HCT116 (cell line): ENCODE results near the gene PTTG2. TPM values are rescaled to one million over a fixed set of nuclear protein-coding genes. Genes with fewer than 3 reads are reported as not detected.

Experiments used
- ATAC-seq: fragments of 200-7000 bp; cut with Tn5 transposase; 2 replicates; pipeline ENCODE4 v1.9.1; 2020; ENCODE audit warnings: mild to moderate bottlenecking, moderate library complexity
- BruUV-seq: library from RNA; stranded (reverse); fragments of 400-500 nt; replicated peaks from 2 replicates; lab custom pipeline; 2021; lab: Mats Ljungman, UMichigan
- CTCF ChIA-PET: fragments of 300-600 bp; sonication (Branson Sonifier 250); formaldehyde crosslinking; loops from one replicate; lab custom pipeline; 2021; ENCODE audit warnings: antibody characterized with exemption; lab: Charles Lee
- POLR2A ChIA-PET: fragments of 300-600, 350-600 bp; sonication (Branson Sonifier 250); formaldehyde crosslinking; loops from one replicate; lab custom pipeline; 2021; ENCODE audit warnings: antibody characterized with exemption; lab: Charles Lee
- RAD21 ChIA-PET, 2 experiments: fragments of 300-600 bp; sonication (Branson Sonifier 250); formaldehyde crosslinking; loops; one replicate each; lab custom pipeline; 2023; ENCODE audit warnings: low total read pairs in 2 of 2; ENCODE audit not compliant: uncharacterized antibody in 2 of 2, unreplicated experiment in 2 of 2, low non-redundant PET in 1 of 2; lab: Charles Lee
- DNase-seq: peaks from one replicate; pipeline ENCODE4 v3.0.0-alpha.2; 2010; ENCODE audit warnings: low read depth, low spot score
- H2AFZ ChIP-seq: fragments of 200-600 bp; shearing (Covaris generic), sonication (generic); 2 replicates; pipeline ENCODE4 v1.6.1; 2017; ENCODE audit warnings: low read depth, mixed run types, mixed read lengths, antibody characterized with exemption, low read length; ENCODE audit not compliant: poor library complexity, severe bottlenecking
- H3K27ac ChIP-seq: 2 replicates; pipeline ENCODE4 v1.5.1; 2012; ENCODE audit warnings: low read depth, low read length
- H3K27me3 ChIP-seq: fragments of 200-600 bp; sonication (generic); 2 replicates; pipeline ENCODE4 v1.6.1; 2016; ENCODE audit warnings: mixed run types, low read length, mixed read lengths; ENCODE audit not compliant: insufficient read depth
- H3K36me3 ChIP-seq, 2 experiments: fragments of 200-500 bp in 1 of 2; fragments of 200-600 bp in 1 of 2; sonication (Bioruptor generic) in 1 of 2; sonication (generic) in 1 of 2; 2 replicates each; pipeline versions ENCODE4 v1.5.1 to v1.6.1; 2014 to 2016; ENCODE audit warnings: low read length in 2 of 2, inconsistent platforms in 1 of 2, mixed read lengths in 1 of 2, mixed run types in 1 of 2; ENCODE audit not compliant: insufficient read depth in 2 of 2, control insufficient read depth in 1 of 2
- H3K4me1 ChIP-seq, 2 experiments: fragments of 200-600 bp in 1 of 2; sonication (generic) in 1 of 2; 2 replicates each; pipeline versions ENCODE4 v1.5.1 to v1.6.1; 2012 to 2017; ENCODE audit warnings: low read length in 2 of 2, inconsistent platforms in 1 of 2, mild to moderate bottlenecking in 1 of 2, mixed read lengths in 1 of 2, mixed run types in 1 of 2, moderate library complexity in 1 of 2; ENCODE audit not compliant: insufficient read depth in 2 of 2, control insufficient read depth in 1 of 2
- H3K4me2 ChIP-seq: fragments of 200-600 bp; sonication (generic); 2 replicates; pipeline ENCODE4 v1.6.1; 2017; ENCODE audit warnings: mixed run types, low read length, mixed read lengths
- H3K4me3 ChIP-seq, 2 experiments: fragments of 200-600 bp in 1 of 2; sonication (generic) in 1 of 2; replicated peaks in 1 of 2; 2 replicates each; pipeline ENCODE4 v1.5.1; 2011 to 2016; ENCODE audit warnings: low read length in 2 of 2, control low read depth in 1 of 2, low read depth in 1 of 2, mild to moderate bottlenecking in 1 of 2, mixed read lengths in 1 of 2, mixed run types in 1 of 2
- H3K79me2 ChIP-seq: fragments of 200-600 bp; sonication (generic); 2 replicates; pipeline ENCODE4 v1.6.1; 2017; ENCODE audit warnings: mild to moderate bottlenecking, mixed run types, low read length, moderate library complexity, mixed read lengths; ENCODE audit not compliant: insufficient read depth
- H3K9ac ChIP-seq: fragments of 200-600 bp; sonication (generic); 2 replicates; pipeline ENCODE4 v1.6.1; 2016; ENCODE audit warnings: low read length, mixed read lengths
- H3K9me2 ChIP-seq: fragments of 200-600 bp; sonication (generic), shearing (Covaris generic); 2 replicates; pipeline ENCODE4 v1.6.1; 2017; ENCODE audit warnings: mixed run types, mild to moderate bottlenecking, moderate library complexity; ENCODE audit not compliant: insufficient read depth
- H3K9me3 ChIP-seq, 2 experiments: fragments of 200-500 bp in 1 of 2; fragments of 200-600 bp in 1 of 2; sonication (Bioruptor generic) in 1 of 2; sonication (generic) in 1 of 2; 2 replicates each; pipeline ENCODE4 v1.6.1; 2014 to 2017; ENCODE audit warnings: low read length in 2 of 2, mixed read lengths in 2 of 2, inconsistent platforms in 1 of 2, low read depth in 1 of 2, mild to moderate bottlenecking in 1 of 2, mixed run types in 1 of 2, moderate library complexity in 1 of 2; ENCODE audit not compliant: control insufficient read depth in 1 of 2, insufficient read depth in 1 of 2
- H4K20me1 ChIP-seq: fragments of 200-600 bp; sonication (generic), shearing (Covaris generic); 2 replicates; pipeline ENCODE4 v1.6.1; 2017; ENCODE audit warnings: mixed run types, mild to moderate bottlenecking, moderate library complexity; ENCODE audit not compliant: insufficient read depth
- CBX3 ChIP-seq: IDR thresholded peaks from 2 replicates; pipeline ENCODE4 v1.6.1; 2012; ENCODE audit warnings: low read depth
- CEBPB ChIP-seq: IDR thresholded peaks from 2 replicates; pipeline ENCODE4 v1.6.1; 2012; ENCODE audit warnings: low read depth
- EGR1 ChIP-seq: IDR thresholded peaks from 2 replicates; pipeline ENCODE4 v1.6.1; 2012; ENCODE audit warnings: low read depth
- ELF1 ChIP-seq: IDR thresholded peaks from 2 replicates; pipeline ENCODE4 v1.6.1; 2012; ENCODE audit warnings: low read depth, borderline replicate concordance
- EZH2phosphoT487 ChIP-seq: fragments of 200-600 bp; IDR thresholded peaks from 2 replicates; pipeline ENCODE4 v1.6.1; 2018; ENCODE audit warnings: antibody characterized with exemption, borderline replicate concordance
- FOSL1 ChIP-seq: IDR thresholded peaks from 2 replicates; pipeline ENCODE4 v1.6.1; 2012; ENCODE audit warnings: low read depth
- JUND ChIP-seq: IDR thresholded peaks from 2 replicates; pipeline ENCODE4 v1.6.1; 2012
- POLR2A ChIP-seq: IDR thresholded peaks from 2 replicates; pipeline ENCODE4 v1.7.0; 2011; ENCODE audit warnings: borderline replicate concordance; ENCODE audit not compliant: insufficient read depth, insufficient read length; ENCODE audit errors: extremely low read depth
- POLR2AphosphoS5 ChIP-seq: IDR thresholded peaks from 2 replicates; pipeline ENCODE4 v1.6.1; 2011; ENCODE audit warnings: mild to moderate bottlenecking, low read depth, low read length, moderate library complexity
- RAD21 ChIP-seq: IDR thresholded peaks from 2 replicates; pipeline ENCODE4 v1.6.1; 2012; ENCODE audit warnings: low read depth, mild to moderate bottlenecking
- SIN3A ChIP-seq: IDR thresholded peaks from 2 replicates; pipeline ENCODE4 v1.6.1; 2012; ENCODE audit warnings: low read depth
- SP1 ChIP-seq: IDR thresholded peaks from 2 replicates; pipeline ENCODE4 v1.6.1; 2012; ENCODE audit warnings: low read depth
- SRF ChIP-seq: IDR thresholded peaks from 2 replicates; pipeline ENCODE4 v1.6.1; 2012; ENCODE audit warnings: low read depth
- YY1 ChIP-seq: IDR thresholded peaks from 2 replicates; pipeline ENCODE4 v1.6.1; 2011; ENCODE audit warnings: low read length, low read depth, moderate library complexity, mild to moderate bottlenecking; ENCODE audit not compliant: insufficient replicate concordance; ENCODE audit errors: extremely low read depth
- ZFX ChIP-seq: fragments of 450-650 bp; IDR thresholded peaks from 2 replicates; pipeline ENCODE4 v1.6.1; 2017
- ZNF274 ChIP-seq: fragments of 200-500 bp; sonication (Bioruptor generic); IDR thresholded peaks from 2 replicates; pipeline ENCODE4 v1.6.1; 2014; ENCODE audit warnings: mild to moderate bottlenecking, low read depth, low read length, inconsistent platforms
- intact Hi-C: fragments of 100-400 bp; cut with micrococcal nuclease; formaldehyde crosslinking; loops from 2 replicates; pipeline ENCODE4 v1.10.0; 2022
- total RNA-seq: library from RNA; stranded (reverse); gene quantifications from one replicate; pipeline ENCODE4 v1.2.1, GENCODE V29; 2021; ENCODE audit not compliant: unreplicated experiment
- TF ChIP-seq, protein P1 (sequence below), 3 experiments: fragments of 200-600 bp in 1 of 3; sonication (generic) in 1 of 3; IDR thresholded peaks in 2 of 3; conservative IDR thresholded peaks in 1 of 3; 2 replicates each; pipeline ENCODE4 v1.5.1; 2012 to 2017; ENCODE audit warnings: low read depth in 2 of 3, low read length in 2 of 3, antibody characterized with exemption in 1 of 3, borderline replicate concordance in 1 of 3, control low read depth in 1 of 3, mild to moderate bottlenecking in 1 of 3, mixed read lengths in 1 of 3, mixed run types in 1 of 3, moderate library complexity in 1 of 3; ENCODE audit not compliant: insufficient read depth in 1 of 3
- TF ChIP-seq, protein P2 (sequence below): IDR thresholded peaks from 2 replicates; pipeline ENCODE4 v1.6.1; 2012
- TF ChIP-seq, protein P3 (sequence below): IDR thresholded peaks from 2 replicates; pipeline ENCODE4 v1.6.1; 2012; ENCODE audit warnings: low read depth
- TF ChIP-seq, protein P4 (sequence below): IDR thresholded peaks from 2 replicates; pipeline ENCODE4 v1.6.1; 2011; ENCODE audit warnings: mild to moderate bottlenecking, low read length, moderate library complexity; ENCODE audit not compliant: insufficient replicate concordance; ENCODE audit errors: extremely low read depth

PTTG2 gene
- total RNA-seq, 1 experiment from 2014 or later = not detected

DNA sequence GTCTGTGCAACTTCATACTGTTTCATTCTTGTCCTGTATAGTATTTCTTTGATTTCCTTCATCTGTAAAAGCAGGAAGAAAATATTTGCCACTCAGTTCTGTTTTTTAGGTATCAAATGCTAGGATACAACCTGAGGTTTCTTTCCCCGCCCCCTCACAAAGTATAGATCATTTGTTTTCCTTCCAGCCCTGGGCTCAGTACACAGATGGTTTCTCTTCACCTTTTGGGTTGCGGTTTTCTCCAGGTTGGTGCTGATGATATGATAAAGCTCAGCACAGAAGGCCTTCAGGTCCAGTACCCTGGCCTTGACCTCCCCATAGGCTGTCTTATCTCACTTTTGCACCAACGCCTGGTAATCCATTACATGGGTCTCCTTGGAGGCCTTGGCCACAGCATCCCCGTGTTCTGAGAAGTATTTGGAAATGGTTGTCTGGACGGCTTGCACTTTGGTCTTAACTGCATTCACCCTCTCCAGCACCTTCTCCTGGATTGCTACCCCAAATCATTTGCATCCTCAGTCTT lies 35.2 kb downstream of the PTTG2 start:
- no TSS peak for BruUV-seq
- Histone ChIP-seq H3K4me3 (no peak overlapping the region), H3K9ac (no peak overlapping the region), H4K20me1 (no peaks in the 10 kb centered on the region), H3K9me2 (no peaks in the 10 kb centered on the region), H2AFZ (no peak overlapping the region), H3K4me1 (no peaks in the 10 kb centered on the region), H3K27ac (no peak overlapping the region), H3K36me3 (no peaks in the 10 kb centered on the region), H3K27me3 (no peaks in the 10 kb centered on the region), H3K9me3 (no peaks in the 10 kb centered on the region), H3K4me2 (no peak overlapping the region), H3K79me2 (peaks cover 19% of the 10 kb centered on the region; the same call in 1 of the 2 replicates)
- POLR2A ChIA-PET = no interaction called here
- DNase-seq (no peak), ATAC-seq (no peak)
- TF ChIP-seq, protein P1, sequence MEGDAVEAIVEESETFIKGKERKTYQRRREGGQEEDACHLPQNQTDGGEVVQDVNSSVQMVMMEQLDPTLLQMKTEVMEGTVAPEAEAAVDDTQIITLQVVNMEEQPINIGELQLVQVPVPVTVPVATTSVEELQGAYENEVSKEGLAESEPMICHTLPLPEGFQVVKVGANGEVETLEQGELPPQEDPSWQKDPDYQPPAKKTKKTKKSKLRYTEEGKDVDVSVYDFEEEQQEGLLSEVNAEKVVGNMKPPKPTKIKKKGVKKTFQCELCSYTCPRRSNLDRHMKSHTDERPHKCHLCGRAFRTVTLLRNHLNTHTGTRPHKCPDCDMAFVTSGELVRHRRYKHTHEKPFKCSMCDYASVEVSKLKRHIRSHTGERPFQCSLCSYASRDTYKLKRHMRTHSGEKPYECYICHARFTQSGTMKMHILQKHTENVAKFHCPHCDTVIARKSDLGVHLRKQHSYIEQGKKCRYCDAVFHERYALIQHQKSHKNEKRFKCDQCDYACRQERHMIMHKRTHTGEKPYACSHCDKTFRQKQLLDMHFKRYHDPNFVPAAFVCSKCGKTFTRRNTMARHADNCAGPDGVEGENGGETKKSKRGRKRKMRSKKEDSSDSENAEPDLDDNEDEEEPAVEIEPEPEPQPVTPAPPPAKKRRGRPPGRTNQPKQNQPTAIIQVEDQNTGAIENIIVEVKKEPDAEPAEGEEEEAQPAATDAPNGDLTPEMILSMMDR (IDR thresholded peaks at IDR 0.05 in 2 of 3, conservative IDR thresholded peaks at IDR 0.05 in 1 of 3; ENCODE audit: borderline replicate concordance in 1 of 3, insufficient read depth in 1 of 3, low read depth in 2 of 3, low read length in 2 of 3) = no peak
- no peak for TF ChIP-seq SRF
- no peak for TF ChIP-seq EZH2phosphoT487
- no peak for TF ChIP-seq ZNF274
- TF ChIP-seq, protein P2, sequence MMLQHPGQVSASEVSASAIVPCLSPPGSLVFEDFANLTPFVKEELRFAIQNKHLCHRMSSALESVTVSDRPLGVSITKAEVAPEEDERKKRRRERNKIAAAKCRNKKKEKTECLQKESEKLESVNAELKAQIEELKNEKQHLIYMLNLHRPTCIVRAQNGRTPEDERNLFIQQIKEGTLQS = no peak
- TF ChIP-seq POLR2A = no peak
- no peak for TF ChIP-seq FOSL1
- TF ChIP-seq CBX3 = no peak
- TF ChIP-seq, protein P3, sequence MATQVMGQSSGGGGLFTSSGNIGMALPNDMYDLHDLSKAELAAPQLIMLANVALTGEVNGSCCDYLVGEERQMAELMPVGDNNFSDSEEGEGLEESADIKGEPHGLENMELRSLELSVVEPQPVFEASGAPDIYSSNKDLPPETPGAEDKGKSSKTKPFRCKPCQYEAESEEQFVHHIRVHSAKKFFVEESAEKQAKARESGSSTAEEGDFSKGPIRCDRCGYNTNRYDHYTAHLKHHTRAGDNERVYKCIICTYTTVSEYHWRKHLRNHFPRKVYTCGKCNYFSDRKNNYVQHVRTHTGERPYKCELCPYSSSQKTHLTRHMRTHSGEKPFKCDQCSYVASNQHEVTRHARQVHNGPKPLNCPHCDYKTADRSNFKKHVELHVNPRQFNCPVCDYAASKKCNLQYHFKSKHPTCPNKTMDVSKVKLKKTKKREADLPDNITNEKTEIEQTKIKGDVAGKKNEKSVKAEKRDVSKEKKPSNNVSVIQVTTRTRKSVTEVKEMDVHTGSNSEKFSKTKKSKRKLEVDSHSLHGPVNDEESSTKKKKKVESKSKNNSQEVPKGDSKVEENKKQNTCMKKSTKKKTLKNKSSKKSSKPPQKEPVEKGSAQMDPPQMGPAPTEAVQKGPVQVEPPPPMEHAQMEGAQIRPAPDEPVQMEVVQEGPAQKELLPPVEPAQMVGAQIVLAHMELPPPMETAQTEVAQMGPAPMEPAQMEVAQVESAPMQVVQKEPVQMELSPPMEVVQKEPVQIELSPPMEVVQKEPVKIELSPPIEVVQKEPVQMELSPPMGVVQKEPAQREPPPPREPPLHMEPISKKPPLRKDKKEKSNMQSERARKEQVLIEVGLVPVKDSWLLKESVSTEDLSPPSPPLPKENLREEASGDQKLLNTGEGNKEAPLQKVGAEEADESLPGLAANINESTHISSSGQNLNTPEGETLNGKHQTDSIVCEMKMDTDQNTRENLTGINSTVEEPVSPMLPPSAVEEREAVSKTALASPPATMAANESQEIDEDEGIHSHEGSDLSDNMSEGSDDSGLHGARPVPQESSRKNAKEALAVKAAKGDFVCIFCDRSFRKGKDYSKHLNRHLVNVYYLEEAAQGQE = no peak
- TF ChIP-seq, protein P4, sequence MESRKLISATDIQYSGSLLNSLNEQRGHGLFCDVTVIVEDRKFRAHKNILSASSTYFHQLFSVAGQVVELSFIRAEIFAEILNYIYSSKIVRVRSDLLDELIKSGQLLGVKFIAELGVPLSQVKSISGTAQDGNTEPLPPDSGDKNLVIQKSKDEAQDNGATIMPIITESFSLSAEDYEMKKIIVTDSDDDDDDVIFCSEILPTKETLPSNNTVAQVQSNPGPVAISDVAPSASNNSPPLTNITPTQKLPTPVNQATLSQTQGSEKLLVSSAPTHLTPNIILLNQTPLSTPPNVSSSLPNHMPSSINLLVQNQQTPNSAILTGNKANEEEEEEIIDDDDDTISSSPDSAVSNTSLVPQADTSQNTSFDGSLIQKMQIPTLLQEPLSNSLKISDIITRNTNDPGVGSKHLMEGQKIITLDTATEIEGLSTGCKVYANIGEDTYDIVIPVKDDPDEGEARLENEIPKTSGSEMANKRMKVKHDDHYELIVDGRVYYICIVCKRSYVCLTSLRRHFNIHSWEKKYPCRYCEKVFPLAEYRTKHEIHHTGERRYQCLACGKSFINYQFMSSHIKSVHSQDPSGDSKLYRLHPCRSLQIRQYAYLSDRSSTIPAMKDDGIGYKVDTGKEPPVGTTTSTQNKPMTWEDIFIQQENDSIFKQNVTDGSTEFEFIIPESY = no peak
- TF ChIP-seq JUND = no peak
- TF ChIP-seq RAD21 = no peak
- no peak for TF ChIP-seq SP1
- no peak for TF ChIP-seq EGR1
- no peak for TF ChIP-seq CEBPB
- TF ChIP-seq ZFX = no peak
- no peak for TF ChIP-seq ELF1
- no peak for TF ChIP-seq SIN3A
- TF ChIP-seq YY1 = no peak
- no peak for TF ChIP-seq POLR2AphosphoS5
- RAD21 ChIA-PET = no interaction called here
- intact Hi-C loops = no loop called here
- CTCF ChIA-PET = no interaction called here
